PFSK-1 (cell line): Measurements from ENCODE around the gene PSMA6.

Source experiments
- FOXP2 ChIP-seq: optimal IDR thresholded peaks from 2 replicates; pipeline ENCODE3; 2011; ENCODE audit warnings: borderline replicate concordance, control low read depth, inconsistent platforms; ENCODE audit not compliant: insufficient read depth; ENCODE audit errors: extremely low read length, extremely low read depth
- POLR2AphosphoS5 ChIP-seq: IDR thresholded peaks from 2 replicates; pipeline ENCODE4 v1.6.1; 2012; ENCODE audit warnings: low read depth, mild to moderate bottlenecking, control low read depth, low read length, moderate library complexity
- REST ChIP-seq, 2 experiments: IDR thresholded peaks; 2 replicates each; pipeline versions ENCODE4 v1.6.1 to v1.8.0; 2011 to 2012; ENCODE audit warnings: low read depth in 2 of 2, low read length in 2 of 2, control low read depth in 1 of 2, inconsistent platforms in 1 of 2, mild to moderate bottlenecking in 1 of 2, moderate library complexity in 1 of 2; ENCODE audit not compliant: insufficient read depth in 1 of 2
- SIN3A ChIP-seq: IDR thresholded peaks from 2 replicates; pipeline ENCODE4 v1.6.1; 2012; ENCODE audit warnings: mild to moderate bottlenecking, low read length, moderate library complexity, borderline replicate concordance; ENCODE audit not compliant: insufficient read depth
- TAF1 ChIP-seq: IDR thresholded peaks from 2 replicates; pipeline ENCODE4 v1.6.1; 2012; ENCODE audit warnings: low read length, control low read depth, borderline replicate concordance; ENCODE audit not compliant: insufficient read depth

- TF ChIP-seq REST (IDR thresholded peaks at IDR 0.05; ENCODE audit: insufficient read depth in 1 of 2, low read depth in 2 of 2, low read length in 2 of 2), result no peak
- no peak for TF ChIP-seq POLR2AphosphoS5
- no peak for TF ChIP-seq SIN3A
- TF ChIP-seq TAF1, result no peak
- no peak for TF ChIP-seq FOXP2
Observed at GRCh38 chr14:35332517-35333263, 40.5 kb downstream of the PSMA6 start.
